Measurements from ENCODE around the gene R3HCC1L. TPM values are rescaled to one million over a fixed set of nuclear protein-coding genes. Genes with fewer than 3 reads are reported as not detected.
"Not testable (repeated sequence)": the region's sequence is repeated elsewhere in the genome, so short reads cannot be mapped to it uniquely, and the experiment has no call there.

R3HCC1L gene
- total RNA-seq, 1 donor from 2014 or later = 13.7 TPM

DNA sequence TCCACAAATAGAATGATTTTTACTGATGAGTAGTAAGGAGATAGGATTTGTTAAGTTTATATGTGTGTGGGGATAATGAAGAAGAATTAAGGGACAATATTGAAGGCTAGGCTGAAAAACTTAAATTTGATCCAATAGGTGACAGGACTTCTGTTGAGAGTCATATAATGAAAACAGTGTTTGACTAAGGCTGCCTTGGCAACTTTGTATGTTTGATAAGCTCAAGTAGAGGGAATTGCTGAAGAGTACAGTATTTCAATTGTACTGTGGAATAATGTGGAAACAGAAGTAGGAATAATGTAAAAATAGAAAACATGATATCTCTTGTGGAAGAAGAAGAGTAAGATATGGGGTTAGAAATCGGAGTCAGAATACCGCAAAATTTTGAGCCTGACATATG is 10.5 kb downstream of the R3HCC1L start:
- H3K9me3 ChIP-seq = peaks cover 4% of the 10 kb centered on the region
- peak; percentile 41 for ATAC-seq
- no peaks in the 10 kb centered on the region for H3K27me3 ChIP-seq
- DNase-seq = no peak
- H3K4me1 ChIP-seq = peaks cover 3% of the 10 kb centered on the region
- H3K36me3 ChIP-seq = no peaks in the 10 kb centered on the region
- TF ChIP-seq, protein P1, sequence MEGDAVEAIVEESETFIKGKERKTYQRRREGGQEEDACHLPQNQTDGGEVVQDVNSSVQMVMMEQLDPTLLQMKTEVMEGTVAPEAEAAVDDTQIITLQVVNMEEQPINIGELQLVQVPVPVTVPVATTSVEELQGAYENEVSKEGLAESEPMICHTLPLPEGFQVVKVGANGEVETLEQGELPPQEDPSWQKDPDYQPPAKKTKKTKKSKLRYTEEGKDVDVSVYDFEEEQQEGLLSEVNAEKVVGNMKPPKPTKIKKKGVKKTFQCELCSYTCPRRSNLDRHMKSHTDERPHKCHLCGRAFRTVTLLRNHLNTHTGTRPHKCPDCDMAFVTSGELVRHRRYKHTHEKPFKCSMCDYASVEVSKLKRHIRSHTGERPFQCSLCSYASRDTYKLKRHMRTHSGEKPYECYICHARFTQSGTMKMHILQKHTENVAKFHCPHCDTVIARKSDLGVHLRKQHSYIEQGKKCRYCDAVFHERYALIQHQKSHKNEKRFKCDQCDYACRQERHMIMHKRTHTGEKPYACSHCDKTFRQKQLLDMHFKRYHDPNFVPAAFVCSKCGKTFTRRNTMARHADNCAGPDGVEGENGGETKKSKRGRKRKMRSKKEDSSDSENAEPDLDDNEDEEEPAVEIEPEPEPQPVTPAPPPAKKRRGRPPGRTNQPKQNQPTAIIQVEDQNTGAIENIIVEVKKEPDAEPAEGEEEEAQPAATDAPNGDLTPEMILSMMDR (IDR thresholded peaks at IDR 0.05) = no peak
- no peak overlapping the region for H3K27ac ChIP-seq
- no peak overlapping the region for H3K4me3 ChIP-seq
- intact Hi-C loops (cut with DNase I) = no loop called here

DNA sequence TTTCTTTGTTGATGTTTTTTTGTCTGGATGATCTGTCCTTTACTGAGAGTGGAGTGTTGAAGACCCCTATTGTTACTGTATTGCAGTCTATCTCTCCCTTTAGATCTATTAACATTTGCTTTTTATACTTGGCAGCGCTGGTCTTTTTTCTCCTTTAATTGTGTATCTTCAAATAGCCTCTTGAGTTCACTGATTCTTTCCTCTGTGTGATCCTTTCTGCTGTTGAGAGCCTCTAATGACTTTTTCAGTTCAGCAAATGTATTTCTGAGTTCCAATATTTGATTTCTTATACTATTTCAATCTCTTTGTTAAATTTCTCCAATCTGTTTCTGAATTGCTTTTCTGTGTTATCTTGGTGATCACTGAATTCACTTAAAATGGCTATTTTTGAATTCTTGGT is 15.4 kb downstream of the R3HCC1L start:
- DNase-seq (no peak), ATAC-seq (no peak)
- TF ChIP-seq, protein P1 (IDR thresholded peaks at IDR 0.05) = no peak
- intact Hi-C loops (cut with DNase I) = no loop called here
- no peaks in the 10 kb centered on the region for H3K4me1 ChIP-seq
- H3K27ac ChIP-seq = no peak overlapping the region
- H3K9me3 ChIP-seq = peaks cover 4% of the 10 kb centered on the region
- H3K27me3 ChIP-seq = no peaks in the 10 kb centered on the region
- H3K4me3 ChIP-seq = no peak overlapping the region
- no peaks in the 10 kb centered on the region for H3K36me3 ChIP-seq

DNA sequence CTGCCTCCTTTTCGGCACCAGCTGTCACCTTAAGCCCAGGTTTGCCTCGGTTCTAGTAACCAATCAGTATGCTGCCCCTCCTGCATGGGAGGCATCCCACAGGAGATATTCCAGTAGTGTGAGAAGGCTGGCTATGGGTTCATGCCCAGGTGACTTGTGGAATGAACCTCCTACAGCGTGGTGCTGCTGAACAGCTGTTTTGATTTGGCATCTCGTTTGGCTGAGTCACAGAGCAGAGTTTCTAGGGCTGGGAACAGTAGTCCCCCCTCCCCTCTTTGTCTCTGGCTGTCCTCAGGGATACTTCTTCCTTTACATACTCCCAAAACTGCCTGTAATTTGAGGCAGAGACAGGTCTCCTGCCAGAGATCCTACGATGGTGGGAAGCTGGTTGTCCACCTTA is 16.1 kb downstream of the R3HCC1L start:
- ATAC-seq = no peak
- Histone ChIP-seq H3K9me3 (peaks cover 4% of the 10 kb centered on the region), H3K36me3 (no peaks in the 10 kb centered on the region), H3K4me3 (no peak overlapping the region), H3K27ac (no peak overlapping the region), H3K4me1 (no peaks in the 10 kb centered on the region), H3K27me3 (no peaks in the 10 kb centered on the region)
- DNase-seq = no peak
- TF ChIP-seq, protein P1 (IDR thresholded peaks at IDR 0.05) = no peak
- intact Hi-C loops (cut with DNase I) = no loop called here

DNA sequence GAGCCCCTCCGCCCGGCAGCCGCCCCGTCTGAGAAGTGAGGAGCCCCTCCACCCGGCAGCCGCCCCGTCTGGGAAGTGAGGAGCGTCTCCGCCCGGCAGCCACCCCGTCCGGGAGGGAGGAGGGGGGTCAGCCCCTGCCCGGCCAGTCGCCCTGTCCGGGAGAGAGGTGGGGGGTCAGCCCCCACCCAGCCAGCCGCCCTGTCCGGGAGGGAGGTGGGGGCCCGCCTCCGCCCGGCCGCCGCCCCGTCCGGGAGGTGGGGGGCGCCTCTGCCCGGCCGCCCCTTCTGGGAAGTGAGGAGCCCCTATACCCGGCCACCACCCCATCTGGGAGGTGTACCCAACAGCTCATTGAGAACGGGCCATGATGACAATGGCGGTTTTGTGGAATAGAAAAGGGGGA is 18.3 kb downstream of the R3HCC1L start:
- H3K4me3 ChIP-seq; H3K36me3 ChIP-seq; DNase-seq; H3K27ac ChIP-seq; ATAC-seq; H3K9me3 ChIP-seq; intact Hi-C loops (cut with DNase I); H3K4me1 ChIP-seq; H3K27me3 ChIP-seq: not testable (repeated sequence)

DNA sequence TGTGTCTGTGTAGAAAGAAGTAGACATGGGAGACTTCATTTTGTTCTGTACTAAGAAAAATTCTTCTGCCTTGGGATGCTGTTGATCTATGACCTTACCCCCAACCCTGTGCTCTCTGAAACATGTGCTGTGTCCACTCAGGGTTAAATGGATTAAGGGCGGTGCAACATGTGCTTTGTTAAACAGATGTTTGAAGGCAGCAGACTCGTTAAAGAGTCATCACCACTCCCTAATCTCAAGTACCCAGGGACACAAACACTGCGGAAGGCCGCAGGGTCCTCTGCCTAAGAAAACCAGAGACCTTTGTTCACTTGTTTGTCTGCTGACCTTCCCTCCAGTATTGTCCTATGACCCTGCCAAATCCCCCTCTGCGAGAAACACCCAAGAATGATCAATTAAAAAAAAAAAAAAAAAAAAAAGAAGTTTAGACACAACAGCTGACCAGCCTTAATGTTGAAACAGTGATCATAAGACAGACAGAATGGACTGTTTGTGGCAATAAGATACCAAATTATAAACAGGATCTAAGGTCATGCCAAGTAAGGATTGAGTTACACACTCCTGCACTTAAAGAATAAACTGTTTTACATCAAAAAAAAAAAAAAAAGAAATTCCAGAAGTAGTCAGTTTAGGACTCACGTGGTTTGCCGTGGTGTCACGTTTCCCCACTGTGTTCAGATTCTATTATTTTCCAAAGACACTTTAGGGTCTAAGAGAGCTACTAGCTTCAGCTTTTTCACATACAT is 18.9 kb downstream of the R3HCC1L start:
- H3K27me3 ChIP-seq; H3K4me3 ChIP-seq; DNase-seq; H3K36me3 ChIP-seq; H3K9me3 ChIP-seq; intact Hi-C loops (cut with DNase I); H3K4me1 ChIP-seq; H3K27ac ChIP-seq: not testable (repeated sequence)
- peak; percentile 58 for ATAC-seq

DNA sequence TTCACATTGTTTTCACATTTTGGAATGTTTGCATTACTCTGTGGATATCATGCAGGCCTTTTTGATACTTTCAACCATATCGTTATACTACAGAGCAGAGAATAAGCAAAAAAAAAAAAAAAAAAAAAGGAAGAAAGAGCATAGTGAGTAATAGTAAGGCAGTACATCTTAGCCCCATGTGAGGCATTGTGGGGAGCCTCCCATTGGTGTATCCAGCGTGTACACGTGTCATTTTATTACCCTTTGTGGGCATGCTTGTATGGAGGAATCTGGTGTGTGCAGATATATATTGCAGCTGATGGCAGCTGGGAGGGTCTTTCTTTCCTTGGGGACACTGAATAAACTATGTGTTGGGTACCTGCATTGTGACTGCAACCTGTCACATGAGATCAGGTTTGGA is 19.6 kb downstream of the R3HCC1L start:
- TF ChIP-seq, protein P1 (IDR thresholded peaks at IDR 0.05) = no peak
- DNase-seq (no peak), ATAC-seq (peak; percentile 78)
- H3K4me3 ChIP-seq = no peak overlapping the region
- no peaks in the 10 kb centered on the region for H3K9me3 ChIP-seq
- no peaks in the 10 kb centered on the region for H3K4me1 ChIP-seq
- intact Hi-C loops (cut with DNase I) = no loop called here
- peaks cover 6% of the 10 kb centered on the region for H3K36me3 ChIP-seq
- no peaks in the 10 kb centered on the region for H3K27me3 ChIP-seq
- H3K27ac ChIP-seq = no peak overlapping the region

DNA sequence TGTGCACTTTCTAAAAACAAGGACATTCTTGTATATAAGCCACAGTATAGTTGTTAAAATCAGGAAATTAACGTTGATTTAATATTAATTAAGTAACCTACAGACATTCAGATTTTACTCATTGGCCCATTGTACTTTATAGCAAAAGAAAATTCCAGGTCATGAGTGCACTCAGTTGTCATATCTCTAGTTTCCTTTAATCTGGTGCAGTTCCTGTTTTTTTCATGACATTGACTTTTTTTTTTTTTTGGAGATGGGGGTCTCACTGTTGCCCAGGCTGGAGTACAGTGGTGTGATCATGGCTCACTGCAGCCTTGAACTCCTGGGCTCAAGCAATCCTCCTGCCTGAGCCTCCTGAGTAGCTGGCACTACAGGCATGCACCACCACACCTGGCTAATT is 24.1 kb downstream of the R3HCC1L start:
- no peaks in the 10 kb centered on the region for H3K27me3 ChIP-seq
- H3K4me3 ChIP-seq = no peak overlapping the region
- no peaks in the 10 kb centered on the region for H3K9me3 ChIP-seq
- intact Hi-C loops (cut with DNase I) = no loop called here
- no peak overlapping the region for H3K27ac ChIP-seq
- no peak for ATAC-seq
- peaks cover 16% of the 10 kb centered on the region for H3K36me3 ChIP-seq
- DNase-seq = no peak
- H3K4me1 ChIP-seq = no peaks in the 10 kb centered on the region
- TF ChIP-seq, protein P1 (IDR thresholded peaks at IDR 0.05) = no peak
